H1 (cell line): ENCODE measurements around the gene RRAS2. TPM values are rescaled to one million over a fixed set of nuclear protein-coding genes. Genes with fewer than 3 reads are reported as not detected.

Experiments
- CTCF ChIA-PET: fragments of 300-600 bp; sonication (Branson Sonifier 250); formaldehyde crosslinking; loops from one replicate; lab custom pipeline; 2021; ENCODE audit not compliant: partially characterized antibody; lab: Charles Lee
- POLR2A ChIA-PET: fragments of 300-600 bp; sonication (Branson Sonifier 250); formaldehyde crosslinking; loops from one replicate; lab custom pipeline; 2021; ENCODE audit warnings: inconsistent platforms; ENCODE audit not compliant: partially characterized antibody; lab: Charles Lee
- DNase-seq, 2 experiments: peaks; one replicate each; pipeline versions ENCODE4 v3.0.0 to v3.0.0-alpha.2; 2010 to 2022; ENCODE audit warnings: low spot score in 2 of 2, low read depth in 1 of 2, mixed read lengths in 1 of 2
- FAIRE-seq: peaks from 2 replicates; lab custom pipeline; 2011; peaks lifted over from hg19 to GRCh38; lab: Jason Lieb, UNC
- H2AFZ ChIP-seq: 2 replicates; pipeline ENCODE4 v1.8.1; 2012; ENCODE audit warnings: low read length, inconsistent platforms
- H2AK5ac ChIP-seq: 2 replicates; pipeline ENCODE4 v1.6.1; 2013; ENCODE audit warnings: low read depth, low read length
- H2BK120ac ChIP-seq: replicated peaks from 2 replicates; pipeline ENCODE3; 2013; ENCODE audit warnings: low read depth, low read length, inconsistent platforms
- H2BK12ac ChIP-seq: 2 replicates; pipeline ENCODE4 v1.6.1; 2013; ENCODE audit warnings: low read depth, low read length
- H2BK15ac ChIP-seq: 2 replicates; pipeline ENCODE4 v1.6.1; 2013; ENCODE audit warnings: low read length
- H2BK20ac ChIP-seq: 2 replicates; pipeline ENCODE4 v1.6.1; 2013; ENCODE audit warnings: low read length
- H2BK5ac ChIP-seq: 2 replicates; pipeline ENCODE4 v1.6.1; 2013; ENCODE audit warnings: low read depth, low read length
- H3K14ac ChIP-seq: 2 replicates; pipeline ENCODE4 v1.6.1; 2013; ENCODE audit warnings: inconsistent platforms; ENCODE audit not compliant: insufficient read length
- H3K18ac ChIP-seq: 2 replicates; pipeline ENCODE4 v1.6.1; 2013; ENCODE audit warnings: low read length; ENCODE audit errors: extremely low read depth
- H3K23ac ChIP-seq: 2 replicates; pipeline ENCODE4 v1.6.1; 2013; ENCODE audit warnings: inconsistent platforms; ENCODE audit not compliant: insufficient read length
- H3K23me2 ChIP-seq: 2 replicates; pipeline ENCODE4 v1.6.1; 2013; ENCODE audit warnings: low read depth, low read length
- H3K27ac ChIP-seq: 2 replicates; pipeline ENCODE4 v1.6.1; 2011; ENCODE audit warnings: low read depth, low read length, inconsistent platforms
- H3K27me3 ChIP-seq, 4 experiments: replicated peaks in 1 of 4; 1 replicate in 1 of 4; 2 replicates in 3 of 4; pipeline versions ENCODE4 v1.6.1 to v1.8.1; 2011 to 2013; ENCODE audit warnings: low read length in 3 of 4, mild to moderate bottlenecking in 3 of 4, inconsistent platforms in 2 of 4, mixed read lengths in 2 of 4, moderate library complexity in 1 of 4; ENCODE audit not compliant: control insufficient read depth in 3 of 4, insufficient read depth in 3 of 4; ENCODE audit errors: extremely low read depth in 1 of 4
- H3K36me3 ChIP-seq, 4 experiments: 2 replicates each; pipeline versions ENCODE4 v1.6.1 to v1.8.1; 2011 to 2013; ENCODE audit warnings: mild to moderate bottlenecking in 4 of 4, low read length in 3 of 4, moderate library complexity in 2 of 4, control low read depth in 1 of 4, inconsistent platforms in 1 of 4; ENCODE audit not compliant: insufficient read depth in 4 of 4, control insufficient read depth in 2 of 4
- H3K4ac ChIP-seq: replicated peaks from 2 replicates; pipeline ENCODE3; 2013; ENCODE audit warnings: low read length, low read depth, mixed read lengths, inconsistent platforms; ENCODE audit not compliant: insufficient read length
- H3K4me1 ChIP-seq, 4 experiments: replicated peaks in 1 of 4; 1 replicate in 1 of 4; 2 replicates in 3 of 4; pipeline versions ENCODE4 v1.6.1 to v1.8.1; 2011 to 2013; ENCODE audit warnings: low read length in 3 of 4, inconsistent platforms in 2 of 4, mixed read lengths in 1 of 4; ENCODE audit not compliant: insufficient read depth in 4 of 4, control insufficient read depth in 3 of 4
- H3K4me2 ChIP-seq, 2 experiments: 2 replicates each; pipeline versions ENCODE4 v1.6.1 to v1.8.1; 2011 to 2013; ENCODE audit warnings: low read depth in 2 of 2, low read length in 2 of 2, control low read depth in 1 of 2, inconsistent platforms in 1 of 2, mild to moderate bottlenecking in 1 of 2; ENCODE audit not compliant: insufficient read depth in 1 of 2
- H3K4me3 ChIP-seq, 4 experiments: fragments of 200-600, 300-600 bp in 1 of 4; sonication (generic), shearing (Covaris generic), sonication (Bioruptor Twin) in 1 of 4; 2 replicates each; pipeline versions ENCODE4 v1.5.1 to v1.8.1; 2011 to 2016; ENCODE audit warnings: low read length in 4 of 4, low read depth in 3 of 4, control low read depth in 2 of 4, inconsistent platforms in 2 of 4, mild to moderate bottlenecking in 2 of 4, mixed read lengths in 1 of 4, moderate library complexity in 1 of 4; ENCODE audit not compliant: insufficient read depth in 2 of 4; ENCODE audit errors: extremely low read depth in 1 of 4
- H3K56ac ChIP-seq: replicated peaks from 2 replicates; pipeline ENCODE3; 2013; ENCODE audit warnings: low read depth, mild to moderate bottlenecking, mixed read lengths, low read length, inconsistent platforms; ENCODE audit not compliant: insufficient read length
- H3K79me1 ChIP-seq: 2 replicates; pipeline ENCODE4 v1.6.1; 2013; ENCODE audit warnings: low read depth, low read length, control low read depth
- H3K79me2 ChIP-seq, 2 experiments: 2 replicates each; pipeline versions ENCODE4 v1.6.1 to v1.8.1; 2012 to 2013; ENCODE audit warnings: low read length in 2 of 2, mild to moderate bottlenecking in 2 of 2, inconsistent platforms in 1 of 2; ENCODE audit not compliant: insufficient read depth in 2 of 2, control insufficient read depth in 1 of 2
- H3K9ac ChIP-seq, 4 experiments: replicated peaks in 1 of 4; 1 replicate in 1 of 4; 2 replicates in 3 of 4; pipeline versions ENCODE4 v1.6.1 to v1.8.1; 2011 to 2013; ENCODE audit warnings: low read depth in 3 of 4, low read length in 3 of 4, control low read depth in 2 of 4, mild to moderate bottlenecking in 2 of 4, moderate library complexity in 2 of 4, inconsistent platforms in 1 of 4; ENCODE audit errors: extremely low read depth in 1 of 4
- H3K9me3 ChIP-seq, 2 experiments: 2 replicates each; pipeline versions ENCODE4 v1.6.1 to v1.8.1; 2012 to 2013; ENCODE audit warnings: mild to moderate bottlenecking in 2 of 2, moderate library complexity in 2 of 2, control low read depth in 1 of 2, inconsistent platforms in 1 of 2, low read depth in 1 of 2, low read length in 1 of 2, mixed read lengths in 1 of 2; ENCODE audit not compliant: insufficient read depth in 2 of 2
- H4K20me1 ChIP-seq, 2 experiments: replicated peaks in 1 of 2; 2 replicates each; pipeline versions ENCODE3 to v1.8.1; 2011 to 2013; ENCODE audit warnings: inconsistent platforms in 2 of 2, low read length in 2 of 2, mild to moderate bottlenecking in 1 of 2; ENCODE audit not compliant: insufficient read depth in 2 of 2, control insufficient read depth in 1 of 2
- H4K5ac ChIP-seq: 2 replicates; pipeline ENCODE4 v1.6.1; 2013; ENCODE audit warnings: low read length, low read depth, mixed read lengths, inconsistent platforms; ENCODE audit not compliant: insufficient read length
- H4K8ac ChIP-seq: 2 replicates; pipeline ENCODE4 v1.8.0; 2013; ENCODE audit warnings: mild to moderate bottlenecking, moderate library complexity, low read length, inconsistent platforms; ENCODE audit not compliant: insufficient read depth; ENCODE audit errors: extremely low read depth
- H4K91ac ChIP-seq: replicated peaks from 2 replicates; pipeline ENCODE3; 2013; ENCODE audit warnings: low read length, mixed read lengths, inconsistent platforms; ENCODE audit not compliant: insufficient read length
- CEBPB ChIP-seq: IDR thresholded peaks from 2 replicates; pipeline ENCODE4 v1.6.1; 2012; ENCODE audit warnings: low read depth, low read length
- EP300 ChIP-seq, 2 experiments: IDR thresholded peaks; 1 replicate in 1 of 2; 2 replicates in 1 of 2; pipeline ENCODE4 v1.6.1; 2011 to 2012; ENCODE audit warnings: low read depth in 2 of 2, low read length in 2 of 2, mild to moderate bottlenecking in 2 of 2, borderline replicate concordance in 1 of 2, inconsistent platforms in 1 of 2, moderate library complexity in 1 of 2
- EZH2 ChIP-seq: fragments of 200-600 bp; sonication (generic); IDR thresholded peaks from 2 replicates; pipeline ENCODE4 v1.7.1; 2012; ENCODE audit warnings: low read depth, mild to moderate bottlenecking, moderate library complexity, low read length, inconsistent platforms; ENCODE audit not compliant: severe bottlenecking
- FOSL1 ChIP-seq: IDR thresholded peaks from 2 replicates; pipeline ENCODE4 v1.6.1; 2011; ENCODE audit warnings: mild to moderate bottlenecking, low read depth, low read length, moderate library complexity; ENCODE audit not compliant: insufficient read depth
- HDAC2 ChIP-seq, 2 experiments: fragments of 300-600 bp in 1 of 2; sonication (generic) in 1 of 2; IDR thresholded peaks; 2 replicates each; pipeline ENCODE4 v1.6.1; 2011 to 2012; ENCODE audit warnings: low read depth in 2 of 2, low read length in 2 of 2, mild to moderate bottlenecking in 2 of 2, moderate library complexity in 2 of 2, borderline replicate concordance in 1 of 2, inconsistent platforms in 1 of 2
- JUN ChIP-seq: IDR thresholded peaks from 2 replicates; pipeline ENCODE4 v1.6.1; 2011; ENCODE audit warnings: low read depth, mild to moderate bottlenecking, improper control_type of control experiment, low read length
- KDM1A ChIP-seq: fragments of 200-600, 300-600 bp; sonication (generic); IDR thresholded peaks from 2 replicates; pipeline ENCODE4 v1.7.1; 2016; ENCODE audit warnings: mild to moderate bottlenecking, low read length, borderline replicate concordance
- SP1 ChIP-seq: IDR thresholded peaks from 2 replicates; pipeline ENCODE4 v1.6.1; 2011; ENCODE audit warnings: low read depth, low read length
- TBP ChIP-seq: IDR thresholded peaks from 2 replicates; pipeline ENCODE4 v1.6.1; 2011; ENCODE audit warnings: low read depth, low read length, improper control_type of control experiment
- TCF12 ChIP-seq: IDR thresholded peaks from 2 replicates; pipeline ENCODE4 v1.6.1; 2011; ENCODE audit warnings: low read depth, mild to moderate bottlenecking, low read length
- WGBS, 2 experiments: shearing (Covaris generic) in 1 of 2; methylation state at CpG; one replicate each; pipeline versions ENCODE4 v1.1.6 to v1.1.7; 2013 to 2015; ENCODE audit warnings: low lambda C conversion rate in 2 of 2, mixed read lengths in 2 of 2, inconsistent platforms in 1 of 2, low coverage in 1 of 2, missing lambda C conversion rate in 1 of 2; ENCODE audit not compliant: insufficient replicate concordance in 2 of 2, insufficient coverage in 1 of 2, insufficient read length in 1 of 2; ENCODE audit errors: extremely low coverage in 1 of 2, missing lambda C conversion rate in 1 of 2; 5-methylcytosine and 5-hydroxymethylcytosine counted together
- polyA plus RNA-seq, 7 experiments: library from polyadenylated mRNA; depleted of rRNA in 3 of 7; stranded (reverse) in 5 of 7; unstranded in 2 of 7; fragments of >200 nt in 5 of 7; fragments of 200-250 nt in 2 of 7; gene quantifications; 1 replicate in 5 of 7; 2 replicates in 1 of 7; 4 replicates in 1 of 7; pipeline versions ENCODE4 v1.2.1 to v1.2.3, GENCODE V29; 2011 to 2013; ENCODE audit warnings: missing spikeins in 2 of 7, mixed read lengths in 2 of 7
- total RNA-seq: library from RNA; stranded (reverse); fragmentation: NEBNext Ultra II Directional; extraction: Animal tissue kit (Norgen Biotek cat#: 25700); gene quantifications from 2 replicates; pipeline ENCODE4 v1.2.1, GENCODE V29; 2021
- TF ChIP-seq, protein P1 (sequence below): IDR thresholded peaks from 2 replicates; pipeline ENCODE4 v1.6.1; 2012; ENCODE audit warnings: low read length, inconsistent platforms

Gene RRAS2
- total and polyA plus RNA-seq, 2 of the 8 experiments (the other 6 are each of a cell fraction or from before 2014, with no cell fraction given), result 72.3 to 234 TPM

DNA sequence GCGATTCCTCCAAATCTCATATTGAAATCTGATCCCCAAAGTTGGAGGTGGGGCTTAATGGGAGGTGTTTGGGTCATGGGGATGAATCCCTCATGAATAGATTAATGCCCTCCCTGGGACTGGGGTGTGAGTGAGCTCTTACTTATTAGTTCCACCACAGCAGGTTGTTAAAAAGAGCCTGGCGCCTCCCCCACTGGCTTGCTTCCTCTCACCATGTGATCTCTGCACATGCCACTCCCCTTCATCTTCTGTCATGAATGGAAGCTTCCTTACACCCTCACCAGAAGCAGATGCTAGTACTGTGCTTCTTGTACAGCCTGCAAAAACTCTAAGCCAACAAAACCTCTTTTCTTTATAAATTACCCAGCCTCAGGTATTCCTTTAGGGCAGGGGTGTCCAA, 8.8 kb downstream of the RRAS2 start:
- H3K27ac ChIP-seq, result no peak overlapping the region
- H2BK20ac ChIP-seq, result no peak overlapping the region
- no peaks in the 10 kb centered on the region for H3K23me2 ChIP-seq
- H3K56ac ChIP-seq, result no peak overlapping the region
- no peak overlapping the region for H3K18ac ChIP-seq
- 61% methylated on average over 2 of the region's 2 CpGs; no CpG with 5 or more reads in 1 of the 2 experiments for WGBS, 2 experiments
- no peak overlapping the region for H2BK15ac ChIP-seq
- no peak overlapping the region for H3K14ac ChIP-seq
- no peaks in the 10 kb centered on the region for H3K27me3 ChIP-seq
- H3K4ac ChIP-seq, result no peak overlapping the region
- no peak for DNase-seq
- H3K4me2 ChIP-seq, result peak overlapping the region; percentile 5 to 50; a peak in 2 of 4 replicates
- no peak for FAIRE-seq
- peaks cover 1 to 10% of the 10 kb centered on the region in 2 experiments for H4K20me1 ChIP-seq
- no peak overlapping the region for H3K9ac ChIP-seq
- H3K79me1 ChIP-seq, result no peaks in the 10 kb centered on the region
- no peak overlapping the region for H4K91ac ChIP-seq
- H2BK12ac ChIP-seq, result no peak overlapping the region
- no peak overlapping the region for H4K8ac ChIP-seq
- H3K79me2 ChIP-seq, result peaks cover 40 to 98% of the 10 kb centered on the region in 2 experiments
- no peak overlapping the region for H2BK5ac ChIP-seq
- H2BK120ac ChIP-seq, result no peak overlapping the region
- H3K36me3 ChIP-seq, result peaks cover 0 to 3% (median 0%) of the 10 kb centered on the region in 4 experiments; a peak in 1 of 8 replicates
- peak overlapping the region in 1 of 4 experiments; percentile 25; a peak in 1 of 8 replicates for H3K4me3 ChIP-seq
- H3K4me1 ChIP-seq, result peaks cover 0 to 19% (median 10%) of the 10 kb centered on the region in 4 experiments; a peak in 5 of 7 replicates
- ChIA-PET CTCF (interaction anchor here (0.8 to 1.5 kb wide), 6 partner anchors 14 to 63 kb away, joined by 3 to 5 read pairs (median 4); no protein-coding TSS in a partner anchor), POLR2A (interaction anchor here (0.7 to 1.6 kb wide), 8 partner anchors 8 to 37 kb away, joined by 3 to 13 read pairs (median 5); partner anchors contain the start of gene RRAS2)
- H4K5ac ChIP-seq, result no peak overlapping the region
- no peak overlapping the region for H3K23ac ChIP-seq
- H3K9me3 ChIP-seq, result peaks cover 0 to 2% of the 10 kb centered on the region in 2 experiments; a peak in 1 of 4 replicates
- H2AK5ac ChIP-seq, result no peak overlapping the region
- H2AFZ ChIP-seq, result no peak overlapping the region
- no peak for TF ChIP-seq JUN
- no peak for TF ChIP-seq TCF12
- TF ChIP-seq EZH2, result no peak
- TF ChIP-seq SP1, result no peak
- no peak for TF ChIP-seq CEBPB
- no peak for TF ChIP-seq KDM1A
- TF ChIP-seq TBP, result no peak
- TF ChIP-seq EP300 (IDR thresholded peaks at IDR 0.05; ENCODE audit: borderline replicate concordance in 1 of 2, low read depth in 2 of 2, low read length in 2 of 2), result no peak
- TF ChIP-seq, protein P1, sequence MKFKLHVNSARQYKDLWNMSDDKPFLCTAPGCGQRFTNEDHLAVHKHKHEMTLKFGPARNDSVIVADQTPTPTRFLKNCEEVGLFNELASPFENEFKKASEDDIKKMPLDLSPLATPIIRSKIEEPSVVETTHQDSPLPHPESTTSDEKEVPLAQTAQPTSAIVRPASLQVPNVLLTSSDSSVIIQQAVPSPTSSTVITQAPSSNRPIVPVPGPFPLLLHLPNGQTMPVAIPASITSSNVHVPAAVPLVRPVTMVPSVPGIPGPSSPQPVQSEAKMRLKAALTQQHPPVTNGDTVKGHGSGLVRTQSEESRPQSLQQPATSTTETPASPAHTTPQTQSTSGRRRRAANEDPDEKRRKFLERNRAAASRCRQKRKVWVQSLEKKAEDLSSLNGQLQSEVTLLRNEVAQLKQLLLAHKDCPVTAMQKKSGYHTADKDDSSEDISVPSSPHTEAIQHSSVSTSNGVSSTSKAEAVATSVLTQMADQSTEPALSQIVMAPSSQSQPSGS, result no peak
- TF ChIP-seq FOSL1, result no peak
- no peak for TF ChIP-seq HDAC2 (IDR thresholded peaks at IDR 0.05; ENCODE audit: borderline replicate concordance in 1 of 2, low read depth in 2 of 2, low read length in 2 of 2)
